ENCODE results near the gene CD22. TPM values are rescaled to one million over a fixed set of nuclear protein-coding genes. Genes with fewer than 3 reads are reported as not detected.

The CD22 gene
- total RNA-seq, 2 donors from 2014 or later: 7.0 to 48.2 TPM

- H3K9me3 Mint-ChIP-seq: no peaks in the 10 kb centered on the region
Observed at GRCh38 chr19:35321291-35321690, 7.7 kb upstream of the CD22 start.

GRCh38 chr19:35322014-35322413 lies 7.0 kb upstream of the CD22 start:
- no peaks in the 10 kb centered on the region for H3K36me3 Mint-ChIP-seq
- H3K27ac Mint-ChIP-seq: no peak overlapping the region
- no peaks in the 10 kb centered on the region for H3K9me3 Mint-ChIP-seq
- ATAC-seq (no peak), DNase-seq (ENCODE audit: low spot score in 2 of 2) (no peak)

More at GRCh38 chr19:35321291-35321690, 7.7 kb upstream of the CD22 start:
- H3K27ac Mint-ChIP-seq: no peak overlapping the region
- DNase-seq (ENCODE audit: low spot score in 2 of 2): no peak
- ATAC-seq: no peak
- H3K36me3 Mint-ChIP-seq: no peaks in the 10 kb centered on the region

DNA sequence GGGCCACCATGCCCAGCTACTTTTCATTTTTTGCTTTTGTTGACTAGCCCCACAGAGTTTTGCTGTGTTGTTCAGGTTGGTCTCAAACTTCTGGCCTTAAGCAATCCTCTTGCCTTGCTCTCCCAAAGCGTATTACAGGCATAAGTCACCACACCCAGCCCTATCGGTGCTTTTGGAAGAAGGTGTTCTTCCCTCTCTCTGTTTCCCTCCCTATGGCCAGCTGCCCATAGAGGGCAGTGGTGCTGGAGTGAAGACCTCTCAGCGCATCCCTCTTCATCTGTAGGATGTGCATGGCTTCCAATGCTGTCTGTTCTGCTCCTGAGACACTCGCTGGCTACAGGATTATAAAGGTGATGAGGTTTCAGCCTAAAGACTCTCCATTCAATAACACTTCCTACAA lies 1.3 kb upstream of the CD22 start:
- no peak for DNase-seq (ENCODE audit: low spot score in 2 of 2)
- no peak for ATAC-seq
- no peaks in the 10 kb centered on the region for H3K9me3 Mint-ChIP-seq
- H3K36me3 Mint-ChIP-seq: peaks cover 0 to 6% of the 10 kb centered on the region in 2 donors
- H3K27ac Mint-ChIP-seq: peak overlapping the region in 1 of 2 donors; percentile 10

DNA sequence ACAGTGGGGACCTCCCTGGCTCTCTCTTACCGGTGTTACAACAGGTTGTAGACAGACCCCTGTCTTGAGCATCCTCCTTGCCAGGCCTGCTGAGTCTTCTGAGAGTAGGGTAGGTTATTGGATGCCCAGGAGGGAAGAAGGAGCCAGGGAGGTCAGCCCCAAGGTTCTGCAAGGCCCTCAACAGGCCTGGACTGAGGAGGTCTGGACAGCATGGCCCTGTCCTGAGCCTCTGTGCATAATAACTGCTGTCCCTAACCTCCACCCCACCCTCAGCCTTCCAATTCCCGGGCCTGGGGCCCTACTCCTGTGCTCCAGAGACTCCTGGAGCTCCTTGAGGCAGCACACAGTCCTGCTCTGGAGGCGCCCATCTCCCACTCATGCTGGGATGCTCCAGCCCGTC lies 336 bp downstream of the CD22 start:
- ATAC-seq (no peak), DNase-seq (ENCODE audit: low spot score in 2 of 2) (no peak)
- no peaks in the 10 kb centered on the region for H3K9me3 Mint-ChIP-seq
- no peak overlapping the region for H3K27ac Mint-ChIP-seq
- H3K36me3 Mint-ChIP-seq: peaks cover 0 to 12% of the 10 kb centered on the region in 2 donors

- Mint-ChIP-seq H3K36me3 (peaks cover 0 to 12% of the 10 kb centered on the region in 2 donors), H3K9me3 (no peaks in the 10 kb centered on the region), H3K27ac (no peak overlapping the region)
- DNase-seq (ENCODE audit: low spot score in 2 of 2) (no peak), ATAC-seq (no peak)
Observed at GRCh38 chr19:35330475-35330874, 1.5 kb downstream of the CD22 start.

GRCh38 chr19:35331551-35332214 lies 2.7 kb downstream of the CD22 start:
- ATAC-seq: no peak

DNA sequence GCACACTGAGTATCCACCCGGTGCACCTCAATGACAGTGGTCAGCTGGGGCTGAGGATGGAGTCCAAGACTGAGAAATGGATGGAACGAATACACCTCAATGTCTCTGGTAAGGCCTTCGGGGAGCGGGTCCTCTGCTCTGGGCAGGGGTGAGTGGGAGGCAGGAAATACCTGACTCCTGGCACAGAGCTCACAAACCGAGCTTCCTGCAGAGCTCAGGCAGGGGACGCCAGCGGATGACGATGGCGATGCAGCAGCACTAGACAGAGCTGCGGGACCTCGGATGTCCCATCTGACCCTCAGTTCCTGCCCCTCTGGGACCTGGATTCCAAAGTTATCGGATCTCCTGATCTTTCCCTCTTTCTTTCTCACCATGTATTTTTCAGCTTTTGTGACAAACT lies 3.8 kb downstream of the CD22 start:
- Mint-ChIP-seq H3K36me3 (peaks cover 0 to 12% of the 10 kb centered on the region in 2 donors), H3K9me3 (no peaks in the 10 kb centered on the region), H3K27ac (peak overlapping the region in 1 of 2 donors; percentile 23)
- ATAC-seq: peak; percentile 68 to 73
- DNase-seq (ENCODE audit: low spot score in 2 of 2): peak in 1 of 2 donors; percentile 39

More at GRCh38 chr19:35331551-35332214, 2.7 kb downstream of the CD22 start:
- Mint-ChIP-seq H3K36me3 (peaks cover 0 to 12% of the 10 kb centered on the region in 2 donors), H3K27ac (no peak overlapping the region), H3K9me3 (no peaks in the 10 kb centered on the region)
- DNase-seq (ENCODE audit: low spot score in 2 of 2): no peak

GRCh38 chr19:35334144-35334753 lies 5.3 kb downstream of the CD22 start:
- Mint-ChIP-seq H3K9me3 (no peaks in the 10 kb centered on the region), H3K36me3 (peaks cover 0 to 12% of the 10 kb centered on the region in 2 donors), H3K27ac (peak overlapping the region in 1 of 2 donors; percentile 67)
- DNase-seq (ENCODE audit: low spot score in 2 of 2): no peak
- no peak for ATAC-seq

- H3K27ac Mint-ChIP-seq: peak overlapping the region; percentile 45 to 65
- DNase-seq (ENCODE audit: low spot score in 2 of 2): no peak
- no peaks in the 10 kb centered on the region for H3K9me3 Mint-ChIP-seq
- no peak for ATAC-seq
- peaks cover 0 to 7% of the 10 kb centered on the region in 2 donors for H3K36me3 Mint-ChIP-seq
Observed at GRCh38 chr19:35336166-35336955, 7.4 kb downstream of the CD22 start.

DNA sequence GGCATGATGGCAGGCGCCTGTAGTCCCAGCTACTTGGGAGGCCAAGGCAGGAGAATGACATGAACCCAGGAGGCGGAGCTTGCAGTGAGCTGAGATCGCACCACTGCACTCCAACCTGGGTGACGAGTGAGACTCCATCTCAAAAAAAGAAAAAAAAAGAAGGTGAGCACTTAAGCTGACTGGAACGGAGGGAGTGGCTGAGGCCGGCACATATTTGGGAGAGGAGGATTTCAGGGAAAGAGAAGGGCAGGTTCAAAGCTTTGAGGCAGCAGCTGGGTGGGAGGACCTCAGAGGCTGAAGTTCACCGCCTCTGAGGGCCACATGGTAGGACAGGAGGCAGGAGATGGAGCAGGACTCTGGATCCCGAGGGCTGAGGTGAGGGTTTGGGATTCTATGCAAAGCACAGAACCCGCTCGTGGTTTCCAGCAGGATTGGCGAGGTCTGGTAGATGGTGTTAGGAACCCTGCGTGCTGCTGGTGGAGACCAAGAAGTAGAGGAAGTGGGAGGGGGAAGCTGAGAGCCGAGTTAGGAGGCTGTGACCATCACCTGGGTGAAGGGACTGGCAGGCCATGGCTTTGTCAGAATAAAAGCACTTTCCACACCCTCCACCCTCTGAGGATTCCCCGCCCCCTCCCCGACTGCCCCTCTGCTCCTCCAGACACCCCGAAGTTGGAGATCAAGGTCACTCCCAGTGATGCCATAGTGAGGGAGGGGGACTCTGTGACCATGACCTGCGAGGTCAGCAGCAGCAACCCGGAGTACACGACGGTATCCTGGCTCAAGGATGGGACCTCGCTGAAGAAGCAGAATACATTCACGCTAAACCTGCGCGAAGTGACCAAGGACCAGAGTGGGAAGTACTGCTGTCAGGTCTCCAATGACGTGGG lies 8.4 kb downstream of the CD22 start:
- H3K27ac Mint-ChIP-seq: peak overlapping the region; percentile 45 to 70
- peaks cover 0 to 7% of the 10 kb centered on the region in 2 donors for H3K36me3 Mint-ChIP-seq
- no peaks in the 10 kb centered on the region for H3K9me3 Mint-ChIP-seq
- no peak for DNase-seq (ENCODE audit: low spot score in 2 of 2)
- ATAC-seq: no peak

- no peak overlapping the region for H3K27ac Mint-ChIP-seq
- DNase-seq (ENCODE audit: low spot score in 2 of 2): no peak
- H3K9me3 Mint-ChIP-seq: no peaks in the 10 kb centered on the region
- peaks cover 0 to 7% of the 10 kb centered on the region in 2 donors for H3K36me3 Mint-ChIP-seq
- no peak for ATAC-seq
Observed at GRCh38 chr19:35337984-35338296, 9.0 kb downstream of the CD22 start.

GRCh38 chr19:35340431-35340830 lies 11.4 kb downstream of the CD22 start:
- DNase-seq (ENCODE audit: low spot score in 2 of 2) (no peak), ATAC-seq (no peak)
- no peaks in the 10 kb centered on the region for H3K9me3 Mint-ChIP-seq
- no peaks in the 10 kb centered on the region for H3K36me3 Mint-ChIP-seq
- H3K27ac Mint-ChIP-seq: no peak overlapping the region

GRCh38 chr19:35341006-35341405 lies 12.0 kb downstream of the CD22 start:
- DNase-seq (ENCODE audit: low spot score in 2 of 2) (no peak), ATAC-seq (no peak)
- no peaks in the 10 kb centered on the region for H3K9me3 Mint-ChIP-seq
- no peaks in the 10 kb centered on the region for H3K36me3 Mint-ChIP-seq
- no peak overlapping the region for H3K27ac Mint-ChIP-seq

- ATAC-seq (no peak), DNase-seq (ENCODE audit: low spot score in 2 of 2) (no peak)
- H3K36me3 Mint-ChIP-seq: no peaks in the 10 kb centered on the region
- peak overlapping the region in 1 of 2 donors; percentile 73 for H3K27ac Mint-ChIP-seq
- no peaks in the 10 kb centered on the region for H3K9me3 Mint-ChIP-seq
Observed at GRCh38 chr19:35341565-35342225, 12.7 kb downstream of the CD22 start.

GRCh38 chr19:35342430-35342829 lies 13.4 kb downstream of the CD22 start:
- DNase-seq (ENCODE audit: low spot score in 2 of 2) (no peak), ATAC-seq (no peak)
- Mint-ChIP-seq H3K27ac (peak overlapping the region in 1 of 2 donors; percentile 73), H3K36me3 (no peaks in the 10 kb centered on the region), H3K9me3 (no peaks in the 10 kb centered on the region)

DNA sequence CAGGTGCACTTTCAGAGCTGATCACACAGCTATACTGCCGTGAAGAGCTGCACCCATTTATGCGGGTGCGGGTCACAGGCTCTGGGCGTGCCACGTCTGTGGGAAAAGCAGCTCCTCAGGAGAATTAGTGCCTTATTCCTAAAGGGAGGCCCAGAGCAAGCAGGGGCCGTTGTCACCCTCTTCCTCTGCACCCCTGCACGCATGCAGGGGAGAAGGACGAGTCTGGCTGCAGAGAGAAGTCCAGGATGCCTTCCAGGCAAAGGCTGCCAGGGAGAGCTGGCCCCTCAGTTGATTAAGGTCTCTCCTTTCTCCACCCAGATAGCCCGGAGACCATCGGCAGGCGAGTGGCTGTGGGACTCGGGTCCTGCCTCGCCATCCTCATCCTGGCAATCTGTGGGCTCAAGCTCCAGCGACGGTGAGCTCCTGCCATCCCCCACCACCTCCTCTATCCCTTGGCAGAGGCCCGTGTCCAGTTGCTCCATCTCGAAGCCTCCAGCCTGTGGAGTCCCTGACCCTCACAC lies 15.6 kb downstream of the CD22 start:
- DNase-seq (ENCODE audit: low spot score in 2 of 2) (peak in 1 of 2 donors; percentile 48), ATAC-seq (no peak)
- no peaks in the 10 kb centered on the region for H3K9me3 Mint-ChIP-seq
- no peak overlapping the region for H3K27ac Mint-ChIP-seq
- no peaks in the 10 kb centered on the region for H3K36me3 Mint-ChIP-seq
